ENCODE results near the gene KRT81.
"Not testable (repeated sequence)": the region's sequence is repeated elsewhere in the genome, so short reads cannot be mapped to it uniquely, and the experiment has no call there.

Gene KRT81

GRCh38 chr12:52270541-52271070 lies 20.7 kb downstream of the KRT81 start:
- DNase-seq = no peak

GRCh38 chr12:52268212-52268611 lies 23.1 kb downstream of the KRT81 start:
- no peak for DNase-seq

DNA sequence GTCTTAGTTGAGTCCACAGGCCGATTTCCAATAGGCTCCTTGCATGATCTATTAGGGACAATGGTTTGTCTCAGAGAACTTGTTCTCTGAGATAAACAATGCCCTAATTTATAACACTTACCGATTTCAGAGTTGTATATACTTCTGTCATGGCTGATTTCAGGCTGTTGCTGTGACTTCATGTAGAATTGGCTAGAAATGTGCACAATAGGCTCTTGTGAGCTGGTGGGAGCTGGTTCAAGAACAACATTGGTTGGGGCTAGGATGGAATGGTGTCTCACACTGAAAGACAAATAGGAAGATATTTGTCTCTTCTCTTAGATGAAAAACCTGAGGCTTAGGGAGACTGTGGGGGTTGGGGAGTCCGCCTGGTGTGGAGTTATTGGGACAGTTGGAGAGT lies 23.6 kb downstream of the KRT81 start:
- no peak for DNase-seq

- DNase-seq = no peak
Measured at GRCh38 chr12:52267266-52267665, 24.1 kb downstream of the KRT81 start.

DNA sequence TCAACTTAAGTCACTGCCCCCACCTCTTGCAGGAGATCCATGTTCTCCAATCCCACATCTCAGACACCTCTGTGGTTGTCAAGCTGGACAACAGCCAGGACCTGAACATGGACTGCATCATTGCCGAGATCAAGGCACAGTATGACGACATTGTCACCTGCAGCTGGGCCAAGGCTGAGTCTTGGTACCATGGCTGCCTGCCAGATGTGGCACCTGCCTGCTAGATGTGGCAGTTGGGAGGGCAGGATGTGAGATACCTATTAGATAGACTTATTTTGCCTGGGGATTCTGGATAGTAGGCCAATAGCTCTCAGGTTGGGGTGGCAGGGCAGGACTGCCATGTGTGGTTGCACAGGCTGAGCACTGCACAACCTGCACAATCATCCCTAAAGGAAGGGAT lies 24.8 kb downstream of the KRT81 start:
- no peak for DNase-seq

GRCh38 chr12:52264435-52264825 lies 26.9 kb downstream of the KRT81 start:
- DNase-seq = no peak

GRCh38 chr12:52263761-52264434 lies 27.4 kb downstream of the KRT81 start:
- DNase-seq = no peak

- DNase-seq = no peak
Measured at GRCh38 chr12:52262286-52262685, 29.0 kb downstream of the KRT81 start.

DNA sequence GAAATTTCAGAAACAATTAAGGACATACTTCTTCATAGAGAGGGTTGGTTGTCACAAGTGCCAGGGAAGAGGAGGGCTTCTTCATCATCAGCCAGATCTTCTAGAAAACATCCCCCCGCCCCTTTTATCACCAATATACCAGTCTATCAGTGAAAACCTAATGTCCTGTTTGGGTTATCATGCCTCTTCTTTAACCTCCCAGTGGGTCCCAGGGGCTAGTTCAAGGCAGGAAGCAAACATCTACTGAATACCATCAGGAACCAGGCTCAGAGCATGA lies 30.2 kb downstream of the KRT81 start:
- DNase-seq = no peak

DNA sequence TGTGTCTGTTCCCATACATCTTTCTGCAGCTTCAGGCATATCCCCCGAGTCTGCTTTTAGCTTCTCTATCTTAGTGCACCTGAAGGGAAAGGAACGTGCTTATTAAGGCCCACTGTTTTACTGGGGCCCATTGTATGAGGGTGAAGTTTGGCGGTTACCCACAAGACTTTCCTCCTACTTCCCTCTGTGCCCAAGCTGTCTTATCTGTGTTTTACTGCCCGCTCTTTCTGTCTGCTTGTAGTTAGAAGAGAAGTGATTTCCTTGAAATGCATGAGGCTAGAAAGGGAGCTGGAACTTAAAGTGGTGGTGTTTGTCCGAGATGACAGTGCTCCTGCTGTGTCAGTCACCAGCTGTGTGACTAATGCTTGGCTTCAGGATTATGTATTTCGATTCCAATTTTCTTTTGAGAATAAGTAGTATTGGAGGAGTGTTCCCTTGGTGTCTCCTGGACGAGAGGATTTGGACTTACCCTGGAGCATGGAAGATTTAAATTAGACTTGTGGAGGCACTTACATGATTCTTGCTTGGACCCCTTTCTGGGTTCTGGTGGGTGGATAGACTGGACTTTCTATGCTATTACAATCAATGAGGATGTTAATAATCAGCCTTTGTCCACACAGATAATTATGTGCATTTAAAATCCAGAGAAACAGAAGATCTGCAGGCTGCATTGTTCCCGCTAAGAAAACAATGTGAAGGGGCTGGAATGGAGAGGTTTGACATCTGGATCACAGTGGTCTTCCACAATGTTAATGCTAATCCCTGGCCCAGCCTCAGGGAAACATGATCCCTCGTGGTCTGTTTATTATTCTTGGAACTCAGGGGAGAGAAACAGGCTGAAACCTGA lies 30.8 kb downstream of the KRT81 start:
- no peak for DNase-seq

DNA sequence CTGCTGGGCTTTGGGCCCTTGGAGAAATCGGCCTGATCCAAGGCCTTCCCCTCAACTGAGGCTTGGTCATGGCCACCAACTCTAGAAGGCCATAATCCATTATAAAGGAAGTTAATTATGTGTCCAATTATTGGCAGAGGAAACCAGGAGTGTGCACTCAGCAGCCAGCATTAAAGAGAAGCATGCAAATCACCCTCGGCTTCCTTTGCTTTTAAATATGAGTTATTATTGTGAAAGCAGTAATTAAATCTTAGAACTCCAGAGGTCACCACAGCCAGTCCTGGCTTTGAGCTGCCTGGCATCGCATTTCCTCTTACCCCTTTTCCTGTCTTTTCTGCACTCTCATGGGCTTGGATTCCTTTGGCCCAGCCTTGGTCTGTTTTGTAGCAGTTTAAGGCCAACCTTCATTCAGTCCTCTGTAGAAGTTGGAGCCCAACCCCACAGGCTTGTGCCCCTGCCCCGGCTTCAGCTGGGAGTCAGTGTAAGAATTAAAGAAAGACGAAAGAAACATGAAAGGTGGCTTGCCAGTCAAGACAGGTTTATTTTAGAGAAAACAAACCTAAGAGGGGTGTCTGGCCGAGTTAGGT lies 31.6 kb downstream of the KRT81 start:
- no peak for DNase-seq

GRCh38 chr12:52258335-52258901 lies 32.9 kb downstream of the KRT81 start:
- no peak for DNase-seq

- DNase-seq = not testable (repeated sequence)
Measured at GRCh38 chr12:52257922-52258321, 33.4 kb downstream of the KRT81 start.

- DNase-seq = no peak
Measured at GRCh38 chr12:52257074-52257551, 34.2 kb downstream of the KRT81 start.

- no peak for DNase-seq
Measured at GRCh38 chr12:52256584-52256935, 34.8 kb downstream of the KRT81 start.

DNA sequence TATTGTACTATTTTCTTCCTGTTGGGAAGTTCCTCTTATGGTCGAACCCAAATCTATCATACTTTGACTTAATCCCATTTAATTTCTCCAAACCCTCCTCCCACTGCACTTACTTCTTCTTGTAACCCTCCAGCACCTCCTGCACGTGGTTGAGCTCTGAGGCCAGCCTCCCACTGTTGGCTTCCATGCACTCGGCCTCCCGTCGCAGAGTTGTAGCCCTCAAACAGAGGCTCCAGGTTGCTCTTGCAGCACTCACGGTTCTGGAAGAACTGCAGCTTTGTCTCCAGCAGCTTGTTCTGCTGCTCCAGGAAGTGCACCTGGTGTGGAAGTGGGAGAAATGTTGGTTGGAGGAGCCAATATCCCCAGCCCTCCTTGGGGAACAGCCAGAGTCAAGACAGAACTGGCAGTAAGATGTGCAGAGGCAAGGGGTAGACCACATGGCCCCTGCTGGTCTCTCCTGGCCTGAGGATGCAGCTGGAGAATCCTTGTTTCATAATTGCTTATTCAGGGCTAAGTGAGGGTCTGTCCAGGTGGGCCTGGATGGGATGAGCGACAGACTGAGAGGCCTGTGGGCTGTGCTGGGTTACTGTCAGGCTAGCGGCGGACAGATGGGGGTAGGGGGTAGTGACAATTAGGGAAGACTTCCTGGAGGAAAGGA lies 35.3 kb downstream of the KRT81 start:
- no peak for DNase-seq

- DNase-seq = no peak
Measured at GRCh38 chr12:52254965-52255751, 36.2 kb downstream of the KRT81 start.

DNA sequence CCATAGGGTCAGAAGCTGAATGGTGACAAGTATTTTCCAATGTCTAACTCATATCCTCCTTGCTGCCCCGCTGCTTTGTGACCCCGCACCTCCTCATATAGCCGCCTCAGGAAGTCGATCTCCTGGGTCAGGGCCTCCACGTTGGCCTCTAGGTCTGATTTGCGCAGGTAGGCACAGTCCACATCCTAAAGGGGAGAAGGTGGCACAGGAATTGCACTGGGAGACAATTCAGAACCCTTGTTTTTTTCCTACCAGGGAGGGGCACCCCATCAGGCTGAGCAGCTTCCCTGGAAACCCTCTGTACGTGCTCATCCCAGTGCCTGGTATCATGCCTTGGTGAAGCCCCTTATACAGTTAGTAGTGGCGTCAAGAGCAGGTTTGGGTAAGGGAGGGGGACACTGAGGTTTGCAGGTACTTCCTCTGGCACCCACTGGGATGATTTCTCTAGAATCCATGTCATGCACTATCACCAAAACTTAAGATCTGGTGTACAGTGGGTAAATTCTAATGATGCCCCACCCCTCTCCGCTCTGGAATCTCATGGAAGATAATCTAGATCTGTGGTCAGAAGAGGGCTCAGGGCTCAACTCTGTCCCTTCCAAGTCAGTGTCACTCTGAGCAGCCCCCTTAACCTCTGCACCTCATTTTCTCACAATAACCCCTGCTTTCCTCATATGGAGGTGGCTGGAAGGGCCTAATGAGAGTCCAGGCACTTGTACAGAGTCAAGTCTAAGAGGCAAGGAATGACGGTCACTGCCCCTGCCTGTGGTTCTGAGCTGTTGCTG lies 37.0 kb downstream of the KRT81 start:
- DNase-seq = no peak

DNA sequence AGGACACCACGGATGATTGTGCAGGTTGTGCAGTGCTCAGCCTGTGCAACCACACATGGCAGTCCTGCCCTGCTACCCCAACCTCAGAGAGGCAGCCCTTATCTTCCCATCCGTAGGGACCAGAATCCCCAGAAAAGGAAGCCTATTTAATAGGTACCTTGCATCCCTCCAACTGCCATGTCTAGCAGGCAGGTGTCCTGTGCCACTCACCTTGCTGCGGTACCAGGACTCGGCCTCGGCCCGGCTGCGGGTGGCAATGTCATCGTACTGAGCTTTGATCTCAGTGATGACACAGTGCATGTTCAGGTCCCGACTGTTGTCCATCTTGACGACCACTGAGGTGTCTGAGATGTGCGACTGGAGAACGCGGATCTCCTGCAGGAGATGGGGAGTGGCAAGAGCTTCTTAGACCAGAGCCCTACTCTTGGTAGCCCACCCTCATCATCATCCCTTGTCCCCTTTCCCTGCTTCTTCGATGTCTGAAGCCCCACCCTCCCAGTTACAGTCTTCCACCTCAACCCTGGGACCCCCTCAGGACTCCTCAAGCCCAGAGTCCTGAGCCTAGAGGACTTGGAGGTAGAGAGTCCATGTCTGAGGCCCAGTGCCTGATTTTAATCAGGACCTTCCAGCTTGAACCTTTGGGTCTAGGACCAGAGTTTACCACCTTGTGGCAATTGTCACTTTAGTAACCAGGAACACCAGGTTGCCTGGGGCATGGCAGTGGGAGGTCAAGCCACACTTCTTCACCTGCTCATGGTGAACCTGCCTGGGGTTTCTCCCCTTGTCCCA lies 37.7 kb downstream of the KRT81 start:
- no peak for DNase-seq

DNA sequence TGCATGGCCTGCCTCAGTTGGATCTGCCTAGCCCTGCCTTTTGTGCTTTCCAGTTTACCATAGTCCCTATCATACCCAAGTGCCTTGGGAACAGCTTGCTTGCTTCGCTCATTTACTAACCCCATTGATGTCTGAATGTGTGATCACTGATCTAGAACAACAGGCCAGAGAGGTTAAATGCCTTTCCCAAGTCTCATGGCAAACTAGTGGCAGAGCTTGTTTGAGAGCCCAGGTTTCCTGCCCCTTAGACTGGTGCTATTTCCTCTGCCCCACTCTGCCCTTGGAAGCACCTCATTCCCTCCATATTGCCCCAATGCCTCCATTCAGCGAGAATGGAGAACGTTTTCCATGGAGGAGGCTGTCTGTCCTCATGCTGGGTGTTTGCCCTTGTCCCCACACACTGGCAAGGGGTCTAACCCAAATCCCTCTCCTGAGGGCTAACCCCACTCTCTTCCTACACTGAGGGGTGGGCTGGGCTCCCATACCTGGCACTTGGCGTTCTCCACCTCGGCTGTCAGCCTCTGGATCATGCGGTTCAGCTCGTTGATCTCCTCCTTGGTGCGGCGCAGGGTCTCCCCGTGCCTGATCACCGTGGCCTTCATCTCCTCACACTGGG lies 38.5 kb downstream of the KRT81 start:
- DNase-seq = no peak

Measured in stimulated activated CD4-positive, alpha-beta T cell treated with anti-CD3 and anti-CD28 coated beads, Interleukin-4, amount 100 ng/mL, for 24 hours (primary cell).